Measurements from ENCODE around the gene GPSM1.

GPSM1 gene

DNA sequence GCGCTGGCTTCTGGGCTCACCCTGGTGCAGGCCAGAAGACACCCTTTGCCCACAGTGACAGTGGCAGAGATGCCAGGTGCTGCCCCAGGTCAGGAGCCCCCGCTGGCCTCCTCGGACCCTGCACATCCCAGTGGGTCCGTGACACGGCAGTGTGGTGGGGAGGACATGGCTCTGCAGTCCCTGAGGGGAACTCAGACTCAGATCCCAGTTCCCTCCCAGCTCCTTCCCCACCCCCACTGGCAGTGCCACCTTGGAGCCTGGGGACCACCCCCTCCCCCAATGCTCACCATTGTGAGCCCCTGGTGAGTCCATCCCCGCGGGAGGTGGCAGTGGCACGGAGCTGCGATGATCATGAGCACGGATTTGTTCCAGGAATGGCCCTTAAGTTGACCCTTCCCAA is 22.9 kb upstream of the GPSM1 start:
- DNase-seq (ENCODE audit: low spot score): no peak

DNA sequence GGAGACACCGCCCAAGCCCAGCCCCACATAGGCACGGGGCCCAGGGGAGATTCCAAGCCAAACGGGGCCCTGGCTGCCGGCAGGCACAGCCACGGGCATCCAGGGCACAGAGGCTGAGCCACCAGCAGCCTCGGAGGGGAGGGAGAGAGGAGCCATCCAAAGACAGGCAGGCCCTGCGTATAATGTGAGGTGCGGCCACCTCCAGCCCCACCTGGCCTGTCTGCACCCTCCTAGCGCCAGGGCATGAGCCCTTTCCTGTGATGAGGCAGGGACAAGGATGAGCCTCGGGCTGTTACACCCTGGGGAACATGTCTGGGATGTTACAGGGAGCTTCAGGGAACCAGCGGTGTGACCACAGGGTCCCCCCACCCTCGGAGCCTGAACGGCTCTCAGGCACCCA is 22.4 kb upstream of the GPSM1 start:
- DNase-seq (ENCODE audit: low spot score): no peak

DNA sequence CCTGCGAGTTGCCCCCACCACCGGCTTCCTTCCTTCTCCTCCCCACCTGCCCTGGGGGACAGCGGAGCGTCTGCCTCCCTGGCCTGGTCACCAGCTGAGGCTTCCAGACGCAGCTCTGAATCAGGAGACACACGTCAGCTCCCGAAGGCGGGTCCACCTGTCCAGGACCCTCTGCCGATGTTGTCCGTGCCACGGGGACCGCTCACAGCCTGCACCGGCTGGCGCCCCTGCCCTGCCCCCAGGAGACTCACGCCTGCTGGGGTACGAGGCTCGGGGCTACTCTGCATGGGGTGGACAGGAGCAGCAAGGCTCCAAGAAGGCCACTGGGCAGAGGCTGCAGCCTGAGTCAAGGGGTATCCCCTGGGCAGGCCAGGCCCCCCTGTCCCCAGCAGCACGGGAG is 21.5 kb upstream of the GPSM1 start:
- DNase-seq (ENCODE audit: low spot score): no peak

DNA sequence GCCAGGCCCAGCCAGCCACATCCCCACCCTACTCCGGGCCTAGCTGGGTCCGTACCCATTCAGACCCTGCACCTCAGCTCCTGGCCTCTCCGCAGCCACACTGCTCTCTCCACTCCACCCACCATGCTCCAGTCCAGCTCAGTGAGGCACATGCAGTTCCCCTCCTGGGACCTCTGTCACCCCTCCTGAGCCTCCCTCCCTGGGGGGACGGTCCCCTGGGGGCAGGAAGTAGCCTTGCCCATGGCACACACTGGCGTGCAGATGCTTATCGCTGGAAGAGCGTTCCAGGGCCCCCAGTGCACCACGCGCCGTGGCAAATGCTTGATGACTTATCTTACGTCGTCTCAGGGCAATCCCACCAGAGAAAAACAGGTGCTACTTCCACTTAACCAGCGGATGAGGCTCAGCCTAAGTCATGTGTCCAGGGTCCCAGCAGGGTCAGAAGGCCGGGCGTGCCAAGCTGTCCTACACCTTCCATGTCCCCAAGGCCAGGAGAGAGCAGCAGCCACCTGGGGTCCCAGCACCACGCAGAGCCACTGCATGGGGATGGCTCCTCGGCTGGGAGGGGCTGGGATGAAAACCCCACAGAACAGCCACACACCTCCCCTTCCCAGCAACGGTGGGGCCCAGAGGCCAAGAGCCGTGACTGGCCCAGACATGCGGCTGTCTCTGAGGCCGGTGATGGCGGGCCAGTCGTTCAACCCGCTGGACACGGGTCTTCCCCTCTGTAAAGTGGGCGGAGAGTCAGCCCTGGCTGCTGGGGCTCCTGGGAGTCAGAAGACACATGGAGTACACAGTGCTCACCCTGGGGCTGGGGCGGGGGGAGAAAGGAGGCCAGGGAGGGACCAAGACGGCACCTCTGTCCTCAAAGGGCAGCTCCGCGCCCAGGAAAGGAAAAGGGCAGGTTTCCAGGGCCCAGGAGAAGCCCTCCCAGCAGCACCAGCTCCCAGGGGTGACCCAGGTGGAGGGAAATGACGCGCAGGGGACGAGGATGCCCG is 20.8 kb upstream of the GPSM1 start:
- no peak for DNase-seq (ENCODE audit: low spot score)

DNA sequence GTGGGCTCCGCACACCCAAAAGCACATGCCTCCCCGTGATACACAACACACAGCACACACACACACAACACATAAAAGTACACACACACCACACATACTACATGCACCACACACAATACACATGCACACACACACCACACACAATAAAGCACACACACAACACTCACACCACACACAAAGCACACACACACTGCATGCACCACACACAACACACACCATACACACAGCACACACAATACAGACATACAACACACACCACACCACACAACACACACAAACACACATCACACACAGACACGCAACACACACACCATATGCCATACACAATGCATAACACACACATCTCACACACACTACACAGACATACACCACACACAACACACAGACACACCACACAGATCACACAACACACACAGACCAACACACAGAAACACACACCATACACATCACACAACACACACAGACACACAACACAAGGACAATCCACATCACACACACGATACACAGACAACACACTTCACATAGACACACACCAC is 20.1 kb upstream of the GPSM1 start:
- no peak for DNase-seq (ENCODE audit: low spot score)

DNA sequence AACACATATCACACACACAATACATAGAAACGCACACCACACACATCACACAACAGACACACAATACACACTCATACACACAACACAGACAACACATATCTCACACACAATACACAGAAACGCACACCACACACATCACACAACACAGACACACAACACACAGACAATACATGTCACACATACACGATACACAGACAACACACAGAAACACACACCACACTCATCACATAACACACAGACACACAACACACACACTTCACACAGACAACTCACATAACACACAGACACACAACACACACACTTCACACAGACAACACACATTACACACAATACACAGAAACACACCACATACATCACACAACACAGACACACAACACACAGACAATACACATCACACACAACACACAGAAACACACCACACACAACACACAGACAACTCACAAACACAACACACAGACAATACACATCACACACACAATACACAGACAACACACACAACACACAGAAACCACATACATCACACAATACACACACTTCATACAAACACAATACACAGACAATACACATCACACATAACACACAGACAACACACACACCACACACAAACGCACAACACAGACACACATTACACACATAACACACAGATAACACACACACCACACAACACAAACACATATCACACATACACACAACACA is 19.2 kb upstream of the GPSM1 start:
- DNase-seq (ENCODE audit: low spot score): no peak

DNA sequence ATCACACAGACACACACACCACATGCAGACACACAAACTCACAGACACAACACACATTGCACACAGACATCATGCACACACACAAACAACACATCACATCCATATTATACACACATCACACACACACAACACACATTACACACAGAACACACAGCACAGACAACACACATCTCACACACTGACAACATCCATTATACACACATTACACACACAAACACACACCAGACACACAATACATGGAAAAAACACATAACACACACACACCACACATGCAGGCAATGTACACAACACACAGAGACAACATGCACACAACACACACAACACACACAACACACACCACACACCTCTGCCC is 18.7 kb upstream of the GPSM1 start:
- no peak for DNase-seq (ENCODE audit: low spot score)

DNA sequence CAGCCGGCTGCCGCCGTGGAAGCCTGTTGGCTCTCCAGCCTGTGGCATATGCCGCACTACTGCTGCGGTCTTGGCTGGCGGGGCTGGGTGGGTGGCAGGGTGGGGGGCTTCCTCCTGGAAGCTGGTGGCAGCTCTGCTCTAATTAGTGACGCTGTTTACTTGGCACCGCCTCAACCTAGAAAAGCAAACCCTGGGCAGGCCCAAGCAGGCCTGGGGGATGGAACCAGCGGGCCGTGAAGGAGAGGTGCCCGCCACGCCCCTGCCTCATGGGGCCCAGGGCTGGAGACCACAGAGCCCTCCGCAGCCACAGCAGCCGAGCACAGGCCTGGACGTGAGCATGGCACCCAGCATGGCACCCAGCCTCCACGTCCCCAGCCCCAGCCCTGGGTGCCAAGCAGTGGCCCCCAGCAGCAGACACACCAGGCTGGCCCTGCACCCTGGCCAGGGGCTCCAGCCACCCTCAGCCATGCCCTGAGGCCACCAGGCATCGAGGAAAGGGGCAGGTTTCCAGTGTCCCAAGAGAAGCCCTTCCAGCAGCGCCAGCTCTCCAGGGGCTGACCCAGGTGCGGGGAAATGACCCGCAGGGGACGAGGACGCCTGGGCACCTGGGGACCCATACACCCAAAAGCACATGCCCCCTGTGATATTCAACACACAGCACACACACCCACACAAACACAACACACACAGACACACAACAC is 18.1 kb upstream of the GPSM1 start:
- DNase-seq (ENCODE audit: low spot score): no peak

DNA sequence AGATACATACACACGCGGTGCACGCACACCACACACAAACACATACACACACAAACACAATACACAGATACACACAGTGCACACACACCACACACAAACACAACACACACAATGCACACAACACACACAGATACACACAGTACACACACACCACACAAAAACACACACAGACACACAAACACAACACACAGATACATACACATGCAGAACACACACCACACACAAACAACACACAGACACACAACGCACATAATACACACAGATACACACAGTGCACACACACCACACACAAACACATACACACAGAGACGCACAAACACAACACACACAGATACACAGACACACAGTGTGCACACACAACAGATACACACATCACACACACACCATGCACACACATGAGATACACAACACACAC is 17.5 kb upstream of the GPSM1 start:
- no peak for DNase-seq (ENCODE audit: low spot score)

DNA sequence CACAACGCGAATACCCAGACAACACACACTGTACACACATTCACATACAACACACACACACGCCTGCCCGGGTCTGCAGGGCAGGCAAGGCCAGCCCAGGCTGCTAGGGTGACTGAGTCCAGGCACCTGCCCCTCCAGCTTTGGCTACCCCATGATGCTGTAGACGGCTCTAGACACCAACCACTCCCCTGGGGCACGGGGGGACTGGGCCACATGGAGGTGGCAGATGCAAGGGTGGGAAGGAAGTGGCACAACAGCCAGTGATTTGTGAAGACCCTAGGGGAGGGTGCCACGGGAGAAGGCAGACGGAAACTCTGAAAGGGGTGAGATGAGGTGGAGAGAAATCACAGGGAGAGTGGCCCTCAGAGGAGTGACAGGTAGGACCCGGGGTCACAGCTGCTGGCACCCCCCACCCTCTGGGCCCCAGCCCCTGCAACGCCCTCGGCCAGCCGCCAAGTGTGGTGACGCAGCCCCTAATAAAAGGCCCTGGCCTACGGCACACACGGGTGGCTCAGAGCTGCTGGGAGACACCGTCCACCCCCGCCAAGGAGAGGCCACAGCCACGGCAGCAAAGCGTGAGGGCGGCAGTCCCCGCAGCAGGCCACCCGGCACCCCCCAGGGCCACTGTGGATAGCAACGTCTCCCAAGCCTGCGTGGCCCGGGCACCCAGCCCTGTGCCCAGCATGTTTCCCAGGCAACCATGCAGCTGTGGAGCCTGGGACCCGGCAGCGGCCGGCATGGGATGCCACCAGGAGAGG is 16.9 kb upstream of the GPSM1 start:
- no peak for DNase-seq (ENCODE audit: low spot score)

DNA sequence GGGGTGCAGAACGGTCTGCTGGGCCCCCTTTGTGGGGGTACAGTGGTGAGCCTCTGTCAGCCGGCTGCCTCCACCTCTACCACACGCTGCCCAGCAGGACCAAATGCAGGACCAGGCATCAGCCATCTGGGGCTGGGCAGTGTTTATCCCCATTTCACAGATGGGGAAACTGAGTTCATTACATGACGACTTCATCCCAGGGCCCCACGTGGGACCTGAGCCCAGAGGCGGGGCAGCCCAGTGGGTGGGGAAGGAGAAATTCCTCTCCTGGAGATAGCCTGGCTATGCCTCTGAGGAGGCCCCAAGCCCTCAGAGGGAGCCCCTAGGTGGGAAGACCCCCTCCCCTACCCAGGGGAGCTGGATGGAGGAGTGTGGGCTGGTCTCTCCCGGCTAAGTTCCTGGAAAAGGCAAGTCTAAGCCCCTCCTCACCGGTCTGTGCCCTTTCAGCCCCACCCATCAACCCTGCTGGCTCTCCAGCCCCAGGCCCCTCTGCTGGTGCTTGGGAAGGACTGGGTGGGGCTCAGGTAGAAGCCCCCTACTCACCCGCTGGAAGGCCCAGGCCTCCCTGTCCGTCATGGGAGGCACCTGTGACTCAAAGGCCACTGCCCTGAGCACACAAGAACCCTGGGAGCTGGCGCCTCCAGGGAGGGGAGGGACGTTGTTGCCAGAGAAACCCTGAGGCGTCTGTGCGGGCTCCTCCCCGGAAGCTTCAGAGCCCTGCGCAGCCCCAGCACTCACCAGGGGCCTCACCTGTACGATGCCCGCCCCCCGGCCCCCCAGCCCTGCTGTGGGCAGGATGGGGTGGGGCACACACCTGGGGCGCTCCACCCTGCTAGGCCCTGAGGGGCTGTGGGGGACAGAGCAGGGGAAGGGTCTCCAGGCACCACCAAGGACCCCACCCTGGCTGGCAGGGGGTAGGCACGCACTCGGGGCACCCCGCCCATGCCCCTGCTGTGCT is 16.0 kb upstream of the GPSM1 start:
- no peak for DNase-seq (ENCODE audit: low spot score)

DNA sequence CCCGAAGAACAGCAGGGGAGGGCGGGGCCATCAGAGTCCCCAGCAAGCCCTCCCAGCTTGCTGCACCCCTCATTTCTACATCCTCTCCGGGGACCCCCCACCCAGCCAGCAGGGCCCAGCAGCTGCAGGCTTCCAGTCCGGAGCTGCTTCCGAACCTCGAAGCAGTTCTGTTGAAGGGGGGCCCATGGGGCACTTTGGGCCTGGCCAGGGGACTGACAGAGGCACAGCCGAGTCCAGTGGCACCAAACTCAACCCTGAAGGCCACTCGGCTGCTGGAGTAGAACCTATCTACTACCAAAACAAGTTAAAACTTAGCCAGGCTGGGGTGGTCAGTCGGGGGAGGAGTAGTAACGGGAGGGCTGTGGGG is 15.3 kb upstream of the GPSM1 start:
- no peak for DNase-seq (ENCODE audit: low spot score)

DNA sequence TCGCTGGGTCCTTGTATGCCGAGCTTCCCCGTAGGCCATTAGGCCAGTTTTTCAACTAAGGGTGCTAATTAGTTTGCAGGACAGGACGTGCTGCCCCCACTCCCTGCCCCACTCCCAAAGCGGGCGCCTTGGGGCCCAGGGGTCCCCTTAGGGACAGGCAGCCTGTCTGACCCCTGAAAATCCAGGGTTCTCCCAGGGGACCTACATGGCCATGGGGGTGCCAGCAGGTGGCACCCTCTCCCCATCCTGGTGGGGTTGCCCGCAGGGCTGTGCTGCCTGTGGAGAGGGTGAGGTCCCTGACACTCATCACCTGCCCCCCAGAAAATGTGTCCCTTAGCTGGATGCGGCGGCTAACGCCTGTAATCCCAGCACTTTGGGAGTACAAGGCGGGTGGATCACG is 14.9 kb upstream of the GPSM1 start:
- DNase-seq (ENCODE audit: low spot score): peak; percentile 57

DNA sequence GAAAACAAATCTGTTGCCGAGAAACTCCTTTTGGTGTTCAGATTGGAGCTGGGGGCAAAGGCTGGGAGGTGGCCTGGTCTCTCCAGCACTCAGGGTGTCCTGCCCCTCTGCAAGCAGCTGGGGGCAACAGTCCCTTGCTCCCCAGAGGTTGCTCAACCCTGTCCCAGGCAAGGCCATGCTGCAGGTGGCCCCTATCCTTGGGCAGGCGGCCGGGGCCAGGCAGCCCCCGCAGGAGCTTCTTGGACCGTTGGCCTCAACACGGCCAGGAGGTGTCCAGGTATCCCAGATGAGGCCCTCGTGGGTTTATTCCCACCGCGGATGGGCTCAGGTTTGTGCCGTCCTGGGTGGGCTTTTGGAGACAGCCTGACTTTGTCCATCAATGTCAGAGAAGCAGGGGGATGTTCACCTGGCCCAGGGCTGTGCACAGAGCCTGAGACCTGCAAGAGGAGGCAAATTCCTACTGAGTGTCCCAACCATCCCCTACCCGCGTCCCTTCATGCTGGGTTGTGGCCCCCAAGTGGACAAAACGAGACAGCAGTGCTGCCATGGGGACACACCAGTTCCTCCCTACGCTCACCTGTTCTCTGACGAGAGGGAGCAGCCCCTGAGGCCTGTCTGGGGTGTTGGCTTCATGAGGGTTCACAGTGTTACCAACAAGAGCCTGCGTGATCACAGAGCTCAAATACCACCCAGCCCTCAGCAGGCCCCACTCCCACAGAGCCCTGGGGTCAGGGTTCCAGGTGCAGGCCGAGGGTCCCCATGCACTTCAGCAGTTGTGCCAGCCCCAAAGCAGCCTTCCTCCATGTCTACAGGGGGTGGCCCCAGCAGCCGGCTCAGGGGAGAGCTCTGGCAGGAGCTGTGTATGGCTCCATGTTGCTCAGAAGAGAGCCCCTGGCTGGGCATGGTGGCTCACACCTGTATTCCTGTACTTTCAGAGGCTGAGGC is 14.0 kb upstream of the GPSM1 start:
- DNase-seq (ENCODE audit: low spot score): no peak

DNA sequence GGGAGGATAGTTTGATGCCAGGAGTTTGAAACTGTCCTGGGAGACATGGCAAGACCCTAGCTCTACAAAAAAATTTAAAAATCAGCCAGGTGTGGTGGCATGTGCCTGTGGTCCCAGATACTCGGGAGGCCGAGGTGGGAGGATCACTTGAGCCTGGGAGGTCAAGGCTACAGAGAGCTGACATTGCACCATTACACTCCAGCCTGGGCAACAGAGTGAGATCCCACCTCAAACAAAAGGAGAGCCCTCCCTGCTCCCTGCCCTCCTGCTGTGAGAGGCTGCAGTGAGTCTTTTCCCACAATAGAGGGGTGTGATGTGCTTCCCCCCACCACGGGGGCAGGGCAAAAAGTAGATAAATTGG is 13.3 kb upstream of the GPSM1 start:
- DNase-seq (ENCODE audit: low spot score): no peak

DNA sequence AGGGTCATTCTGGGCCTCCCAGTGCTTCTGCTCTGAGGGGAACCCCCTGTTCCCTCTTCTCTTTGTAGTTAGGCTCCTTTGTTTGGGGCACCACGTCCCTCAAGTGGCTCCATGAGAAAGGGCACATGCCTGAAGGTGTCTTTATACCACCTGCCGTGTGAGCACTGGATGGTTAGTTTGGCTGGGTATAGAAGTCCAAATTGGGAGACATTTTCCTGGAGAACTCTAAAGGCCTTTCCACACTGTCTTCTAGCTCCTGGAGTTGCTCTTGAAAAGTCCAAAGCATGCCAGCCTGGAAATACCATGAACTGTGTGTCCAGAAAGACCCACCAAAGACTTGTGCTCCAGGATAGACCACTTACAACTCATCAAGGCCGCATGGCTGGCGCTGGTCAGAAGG is 12.4 kb upstream of the GPSM1 start:
- no peak for DNase-seq (ENCODE audit: low spot score)

DNA sequence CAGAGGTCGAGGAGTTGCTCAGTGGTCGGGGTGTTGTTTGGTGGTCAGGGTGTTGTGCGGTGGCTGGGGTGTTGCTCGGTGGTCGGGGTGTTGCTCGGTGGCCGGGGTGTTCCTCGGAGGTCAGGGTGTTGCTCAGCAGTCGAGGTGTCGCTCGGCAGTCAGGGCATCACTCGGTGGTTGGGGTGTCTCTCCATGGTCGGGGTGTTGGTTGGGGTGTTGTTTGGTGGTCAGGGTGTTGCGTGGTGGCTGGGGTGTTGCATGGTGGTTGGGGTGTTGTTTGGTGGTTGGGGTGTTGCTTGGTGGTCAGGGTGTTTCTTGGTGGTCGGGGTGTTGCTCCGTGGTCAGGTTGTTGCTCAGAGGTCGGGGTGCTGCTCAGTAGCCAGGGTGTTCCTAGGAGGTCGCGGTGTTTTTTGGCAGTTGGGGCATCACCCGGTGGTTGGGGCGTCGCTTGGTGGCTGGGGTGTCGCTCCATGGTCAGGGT is 11.0 kb upstream of the GPSM1 start:
- DNase-seq (ENCODE audit: low spot score): no peak

DNA sequence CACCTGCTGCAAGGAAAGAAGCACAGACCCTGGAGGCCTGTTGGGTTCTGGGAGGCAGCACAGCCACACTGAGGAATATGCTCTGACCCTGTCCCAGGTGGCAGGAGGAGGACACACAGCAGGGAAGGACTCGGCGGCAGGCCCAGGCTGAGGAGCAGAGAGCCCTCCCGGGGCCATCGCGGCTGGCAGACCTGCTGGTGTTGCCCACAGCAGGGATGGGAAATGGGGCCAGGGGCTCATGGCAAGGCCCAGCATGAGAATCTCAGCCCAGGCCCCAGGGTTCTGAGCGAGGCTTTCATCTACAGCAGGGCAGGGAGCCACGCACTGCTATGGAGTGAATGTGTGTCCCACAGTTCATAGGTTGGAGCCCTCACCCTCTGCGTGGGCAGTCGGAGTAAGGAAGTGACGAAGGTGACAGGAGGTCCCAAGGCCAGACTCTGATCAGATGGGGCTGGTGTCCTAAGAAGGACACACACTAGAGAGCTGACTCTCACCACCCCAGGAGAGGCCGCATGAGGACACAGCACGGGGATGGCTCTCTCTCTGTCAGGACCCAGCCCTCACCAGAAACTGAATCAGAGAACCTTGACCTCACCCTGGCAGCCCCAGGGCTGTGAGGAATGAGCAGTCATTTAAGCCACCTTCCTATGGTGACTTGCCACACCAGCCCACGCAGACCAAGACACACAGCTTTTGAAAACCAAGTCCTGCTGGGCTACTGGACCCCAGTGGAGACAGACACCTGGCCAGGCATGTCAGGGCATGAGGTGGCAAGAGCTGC is 10.3 kb upstream of the GPSM1 start:
- no peak for DNase-seq (ENCODE audit: low spot score)

DNA sequence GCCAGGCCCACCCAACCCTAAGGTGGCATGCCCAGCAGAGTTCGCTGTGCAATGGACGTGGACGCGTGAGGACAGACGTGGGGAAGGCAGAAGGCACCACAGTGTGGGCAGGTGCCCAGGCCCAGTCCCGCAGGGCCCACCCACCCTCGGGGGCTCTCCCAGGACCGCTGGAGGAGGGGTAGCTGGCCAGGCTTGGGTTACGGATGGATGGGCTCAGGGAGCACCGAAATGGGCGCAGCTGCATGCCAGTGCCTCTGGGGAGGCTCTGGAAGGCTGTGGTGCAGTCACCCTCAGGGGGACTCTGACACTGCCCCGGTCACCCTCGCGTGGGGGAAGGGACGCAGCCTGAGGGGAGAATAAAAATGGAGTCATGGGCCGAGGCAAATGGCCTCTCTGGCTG is 9.6 kb upstream of the GPSM1 start:
- DNase-seq (ENCODE audit: low spot score): no peak

All from globus pallidus (tissue), 1 donor.